Stimulated activated CD8-positive, alpha-beta memory T cell treated with anti-CD3 and anti-CD28 coated beads, Interleukin-7, amount 100 ng/mL, for 24 hours (primary cell): ENCODE data around the gene FYB2.

Source experiments
- DNase-seq: peaks from one replicate; pipeline ENCODE4 v3.0.0-alpha.2; 2020; ENCODE audit warnings: low read depth

Gene FYB2, protein sequence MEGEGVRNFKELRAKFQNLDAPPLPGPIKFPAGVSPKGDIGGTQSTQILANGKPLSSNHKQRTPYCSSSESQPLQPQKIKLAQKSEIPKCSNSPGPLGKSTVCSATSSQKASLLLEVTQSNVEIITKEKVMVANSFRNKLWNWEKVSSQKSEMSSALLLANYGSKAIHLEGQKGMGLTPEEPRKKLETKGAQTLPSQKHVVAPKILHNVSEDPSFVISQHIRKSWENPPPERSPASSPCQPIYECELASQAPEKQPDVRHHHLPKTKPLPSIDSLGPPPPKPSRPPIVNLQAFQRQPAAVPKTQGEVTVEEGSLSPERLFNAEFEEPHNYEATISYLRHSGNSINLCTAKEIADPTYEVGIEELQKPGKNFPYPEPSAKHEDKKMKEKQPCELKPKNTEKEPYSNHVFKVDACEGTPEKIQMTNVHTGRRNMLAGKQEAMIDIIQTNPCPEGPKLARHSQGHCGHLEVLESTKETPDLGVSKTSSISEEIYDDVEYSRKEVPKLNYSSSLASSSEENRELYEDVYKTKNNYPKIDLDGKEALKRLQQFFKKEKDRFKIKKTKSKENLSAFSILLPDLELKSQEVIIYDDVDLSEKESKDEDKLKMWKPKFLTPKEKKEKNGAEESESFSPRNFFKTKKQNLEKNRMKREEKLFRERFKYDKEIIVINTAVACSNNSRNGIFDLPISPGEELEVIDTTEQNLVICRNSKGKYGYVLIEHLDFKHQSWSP

DNA sequence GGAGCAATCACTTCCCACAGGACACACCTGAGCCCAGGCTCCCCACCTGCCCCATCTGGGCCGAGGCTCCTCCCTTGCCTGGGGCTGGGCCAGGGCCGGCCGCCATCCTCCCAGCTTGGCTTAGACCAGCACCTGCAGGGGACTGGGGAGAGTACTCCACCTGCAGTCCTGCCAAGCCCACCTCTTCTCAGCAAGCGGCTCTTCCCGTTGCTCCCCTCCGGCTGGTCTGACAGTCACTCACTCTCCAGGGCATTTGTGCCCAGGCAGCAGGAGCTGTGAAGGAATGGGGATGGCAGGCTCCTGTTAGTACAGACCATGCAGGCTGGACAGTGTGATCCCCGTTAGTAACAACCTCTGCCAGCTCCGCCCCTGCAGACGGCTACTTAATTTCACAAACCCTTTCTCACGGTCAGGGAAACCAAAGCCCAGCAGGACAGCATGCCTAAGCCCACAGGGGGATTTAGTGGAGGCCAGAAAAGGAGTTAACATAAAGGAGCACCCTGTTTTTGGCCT lies at the start of gene FYB2:
FYB2 (minus strand) TSS at position 18 of the 513 bp plus-strand sequence. CDS start 114 bp downstream, outside the sequence.
- no peak for DNase-seq

- no peak for DNase-seq
Measured at GRCh38 chr1:56868761-56869160, 49.6 kb upstream of the FYB2 start.

GRCh38 chr1:56867491-56867890 lies 48.3 kb upstream of the FYB2 start:
- DNase-seq = no peak

GRCh38 chr1:56866656-56867055 lies 47.5 kb upstream of the FYB2 start:
- no peak for DNase-seq

GRCh38 chr1:56864430-56864829 lies 45.2 kb upstream of the FYB2 start:
- DNase-seq = no peak

DNA sequence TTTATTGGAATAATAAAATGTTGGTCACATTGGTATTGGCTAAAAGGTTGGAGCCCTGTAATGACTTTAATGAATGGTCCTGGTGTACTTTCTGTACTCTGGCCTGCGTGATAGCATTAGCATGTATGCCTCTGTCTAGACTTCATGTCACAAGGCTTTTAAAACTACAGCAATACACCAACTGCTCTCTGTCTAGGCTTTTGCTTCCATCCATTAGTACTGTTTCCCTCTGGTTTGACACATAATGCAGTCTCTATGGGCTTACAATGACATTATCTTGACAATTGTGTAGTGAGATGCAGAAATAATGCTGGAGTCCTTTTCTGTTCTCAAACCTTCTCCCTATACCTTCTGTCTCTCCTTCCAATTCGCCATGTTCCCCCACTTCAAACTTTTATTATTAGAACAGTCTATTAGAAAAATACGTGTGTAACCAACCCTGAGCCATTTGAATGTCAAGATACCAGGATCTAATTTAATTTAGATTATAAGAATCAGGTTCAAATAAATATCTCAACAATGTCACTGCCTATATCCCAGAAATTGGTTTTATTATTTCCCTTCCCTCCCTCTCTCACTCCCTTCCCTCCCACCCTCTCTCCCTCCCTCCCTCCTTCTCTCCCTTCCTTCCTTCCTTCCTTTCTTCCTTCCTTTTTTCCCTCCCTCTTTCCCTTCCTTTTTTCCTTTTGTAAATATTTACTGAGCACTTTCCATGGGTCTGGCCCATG lies 44.2 kb upstream of the FYB2 start:
- no peak for DNase-seq

DNA sequence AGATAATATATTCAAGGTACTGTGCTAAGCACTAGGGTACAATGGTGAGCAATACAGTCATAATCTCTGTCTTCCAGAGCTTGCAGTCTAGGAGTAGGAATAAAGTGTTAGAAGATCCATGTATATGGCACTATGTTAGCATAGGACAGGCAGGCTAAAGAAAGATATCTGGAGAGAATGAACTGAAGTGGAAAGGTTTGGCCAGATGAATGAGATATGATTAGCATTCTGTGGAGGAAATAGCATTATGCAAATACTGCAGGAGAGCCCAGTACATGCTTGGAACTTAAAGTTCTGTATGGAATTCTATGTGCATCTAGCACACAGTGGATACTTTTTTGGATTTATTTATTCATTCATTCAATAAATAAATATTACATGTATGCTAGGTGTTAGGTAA lies 40.1 kb upstream of the FYB2 start:
- DNase-seq = no peak

DNA sequence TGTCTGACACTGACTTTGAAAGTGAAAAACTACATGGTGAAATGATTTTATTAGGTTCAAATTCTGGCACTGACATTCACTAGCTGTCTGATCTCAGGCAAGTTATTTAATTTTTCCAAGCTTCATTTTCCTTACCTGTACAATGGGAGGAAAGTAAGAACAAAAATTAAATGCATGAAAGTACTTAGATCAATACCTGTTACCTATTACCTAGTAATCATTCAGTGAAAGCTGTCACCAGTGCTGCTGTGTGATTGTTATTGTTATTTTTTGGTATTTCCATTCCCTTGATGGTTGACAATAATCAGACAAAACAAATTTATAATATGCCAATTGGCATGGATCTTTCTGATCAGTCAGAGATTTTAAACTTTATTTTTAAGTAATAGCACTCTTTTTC lies 37.0 kb upstream of the FYB2 start:
- no peak for DNase-seq

DNA sequence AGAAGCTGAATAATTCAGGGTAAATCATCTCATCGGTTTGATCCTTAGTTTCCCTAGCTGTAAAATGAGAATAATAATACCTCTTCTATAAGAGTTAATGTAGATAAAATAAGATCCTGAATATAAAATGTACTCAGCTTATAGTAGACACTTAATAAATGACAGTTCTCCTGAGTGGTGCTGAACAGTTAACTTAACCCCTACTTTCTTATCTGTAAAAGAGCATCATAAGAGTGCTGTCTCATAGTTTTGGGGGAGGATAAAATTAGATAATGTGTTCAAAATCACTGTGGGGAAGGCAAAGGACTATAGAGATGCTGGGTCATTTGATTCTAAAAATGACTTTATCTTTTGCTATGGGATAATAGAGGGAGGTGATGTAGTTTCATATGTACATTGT lies 36.0 kb upstream of the FYB2 start:
- no peak for DNase-seq

- DNase-seq = no peak
Measured at GRCh38 chr1:56854521-56855099, 35.4 kb upstream of the FYB2 start, which contains the start of gene C8A. C8A (plus strand) TSS chr1:56854797; CDS start chr1:56854902, 105 bp downstream.

DNA sequence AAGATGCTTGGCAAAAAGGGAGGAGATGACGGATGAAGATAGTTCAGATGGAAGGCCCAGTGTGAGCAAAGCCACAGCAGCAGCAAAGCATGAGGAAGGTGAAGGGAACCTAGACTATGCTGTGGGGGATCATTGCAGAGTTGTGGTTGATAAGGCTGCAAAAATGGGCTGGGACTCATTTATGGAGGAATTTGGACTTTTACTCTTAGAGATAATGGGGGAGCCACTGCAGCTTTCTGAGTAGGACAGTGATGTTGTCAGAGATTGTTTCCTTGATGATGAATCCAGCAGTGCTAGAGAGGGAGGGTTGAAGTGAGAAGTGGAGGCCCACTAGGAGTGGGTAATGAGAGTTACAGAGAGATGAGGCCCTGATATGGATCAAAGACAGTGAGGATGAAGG lies 33.3 kb upstream of the FYB2 start:
- no peak for DNase-seq

DNA sequence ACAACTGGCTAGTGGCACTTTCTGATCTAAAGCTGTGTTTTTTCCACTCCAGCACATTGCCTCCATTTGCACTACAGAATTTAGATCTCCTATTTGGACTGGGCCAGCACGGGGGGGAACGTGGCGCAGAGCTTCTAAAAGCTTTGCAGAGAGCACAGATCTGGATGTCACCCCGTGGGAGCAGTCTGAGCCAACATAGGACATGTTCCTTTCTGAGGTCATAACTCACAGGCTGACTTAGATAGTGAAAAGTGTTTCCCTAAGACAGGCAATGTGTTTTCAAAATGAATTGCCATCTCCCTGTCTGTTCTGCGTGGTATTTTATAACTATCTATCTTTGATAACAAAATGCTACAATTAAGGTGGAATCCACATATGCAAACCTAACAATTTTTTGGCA lies 31.7 kb upstream of the FYB2 start:
- DNase-seq = no peak

DNA sequence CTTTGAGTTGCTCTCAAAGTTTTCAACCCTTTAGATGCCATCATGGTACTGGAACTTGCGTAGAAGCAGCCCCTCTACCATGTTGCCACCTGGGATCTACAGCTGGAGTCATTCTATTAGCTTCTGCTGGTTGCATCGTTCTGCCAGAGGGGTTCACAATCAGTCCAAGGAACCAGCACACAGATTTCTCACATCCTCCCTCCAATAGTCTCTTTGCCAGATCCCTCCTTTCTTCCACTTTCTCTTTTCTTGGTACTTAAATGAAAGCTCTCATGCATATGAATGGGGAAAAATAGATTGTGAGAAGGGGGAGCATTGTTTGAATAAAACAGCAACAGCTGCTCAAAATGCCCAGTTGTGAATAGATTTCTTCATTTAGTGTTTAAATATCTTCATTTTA lies 31.2 kb upstream of the FYB2 start:
- no peak for DNase-seq

GRCh38 chr1:56849750-56850149 lies 30.5 kb upstream of the FYB2 start:
- DNase-seq = no peak

DNA sequence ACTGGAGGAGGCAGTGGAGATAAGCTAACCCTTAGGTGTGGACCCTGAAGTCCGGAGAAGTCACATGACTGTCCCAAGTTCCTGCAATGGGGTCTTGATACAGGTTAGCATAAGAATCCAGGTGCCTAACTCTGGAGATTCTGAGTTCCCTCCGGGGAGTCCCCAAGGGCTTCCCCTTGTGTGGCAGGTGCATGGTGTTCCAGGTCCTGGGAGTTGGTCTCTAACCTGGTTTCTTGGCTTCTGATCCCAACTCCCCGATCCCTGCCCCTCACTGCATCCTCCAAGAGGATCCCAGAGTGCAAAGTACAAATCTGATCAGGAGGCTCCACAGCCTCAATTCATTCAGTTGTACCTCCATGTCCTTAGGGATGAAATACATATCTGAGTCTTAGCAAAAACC lies 26.1 kb upstream of the FYB2 start:
- DNase-seq = no peak

DNA sequence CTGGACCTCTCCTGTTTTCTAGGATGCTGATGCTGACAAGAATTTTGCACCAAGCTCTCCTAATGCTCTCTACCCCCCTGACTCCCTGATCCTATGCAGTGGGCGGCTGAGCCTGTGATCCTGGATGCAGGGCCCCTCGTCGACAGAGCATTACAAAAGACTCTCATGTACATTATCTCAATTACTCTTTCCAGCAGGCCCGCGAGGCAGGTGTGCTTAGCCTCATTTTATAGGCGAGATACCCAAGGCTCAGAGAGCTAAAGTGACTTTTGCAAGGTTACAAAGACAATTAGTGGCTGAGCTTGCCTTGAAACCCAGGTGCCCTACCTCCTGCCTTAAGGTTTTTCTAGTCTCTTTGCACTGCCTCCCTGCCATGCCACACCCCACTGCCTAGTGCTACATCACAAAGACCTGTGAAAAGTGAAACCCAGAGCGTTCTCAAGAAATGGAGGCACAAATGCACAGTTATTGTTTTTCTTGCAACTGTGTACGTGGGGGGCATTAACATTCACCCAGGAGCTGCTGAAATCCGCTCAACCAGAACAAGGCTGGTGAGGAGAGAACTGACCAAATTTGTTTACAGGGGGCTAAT lies 25.4 kb upstream of the FYB2 start:
- DNase-seq = no peak

- no peak for DNase-seq
Measured at GRCh38 chr1:56843544-56843943, 24.3 kb upstream of the FYB2 start.

DNA sequence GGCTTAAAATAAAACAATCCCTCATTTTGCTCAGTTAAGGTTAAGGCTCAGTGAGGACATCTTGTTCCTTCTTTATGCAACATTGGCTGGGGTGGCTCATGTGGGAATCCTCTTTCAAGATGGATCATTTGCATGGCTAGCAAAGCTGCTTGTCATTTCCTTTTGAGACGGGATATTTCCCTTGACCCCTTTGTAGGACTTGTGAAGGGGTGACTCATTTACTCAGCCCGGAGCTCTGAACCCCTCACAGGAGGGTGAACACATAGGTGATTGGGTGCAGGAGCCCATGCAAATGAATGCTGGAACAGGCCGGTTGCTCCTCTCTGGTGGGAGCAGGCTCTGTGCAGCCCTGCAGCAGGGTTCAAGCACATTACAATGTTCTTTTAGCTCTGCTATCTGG lies 19.6 kb upstream of the FYB2 start:
- no peak for DNase-seq

- no peak for DNase-seq
Measured at GRCh38 chr1:56837244-56837939, 18.2 kb upstream of the FYB2 start.

- no peak for DNase-seq
Measured at GRCh38 chr1:56836359-56836758, 17.2 kb upstream of the FYB2 start.

DNA sequence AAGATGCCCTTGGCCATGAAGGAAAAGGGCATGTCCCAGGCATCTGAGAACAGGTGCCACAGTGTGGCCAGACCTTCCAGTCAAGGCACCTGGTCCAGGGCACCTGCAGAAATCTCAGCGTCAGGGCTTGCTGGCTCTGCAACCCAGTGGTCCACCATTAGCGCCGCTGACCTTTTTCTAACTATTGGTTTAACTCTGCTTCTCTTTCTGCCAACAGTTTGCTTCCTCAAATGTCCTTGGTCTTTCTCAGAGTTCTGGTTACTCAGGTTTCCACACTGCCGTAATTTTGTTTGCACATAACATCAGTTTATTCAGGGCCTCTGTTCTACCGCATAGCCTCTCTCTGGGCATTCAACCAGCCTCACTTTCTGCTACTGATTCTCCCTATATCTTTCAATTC lies 16.5 kb upstream of the FYB2 start:
- no peak for DNase-seq
